Kidney tubule cell (primary cell): Measurements from ENCODE around the gene GPSM1.
A peak's percentile ranks its signal among the peaks of the same experiment; 100 is the strongest.
"Not testable (repeated sequence)": the region's sequence is repeated elsewhere in the genome, so short reads cannot be mapped to it uniquely, and the experiment has no call there.

Experiments
- DNase-seq: peaks from one replicate; pipeline ENCODE4 v3.0.0-alpha.2; 2018; ENCODE audit warnings: low spot score

The GPSM1 gene

GRCh38 chr9:136395345-136396218 lies 68.2 kb downstream of the GPSM1 start:
- DNase-seq, result no peak

- DNase-seq, result no peak
Observed at GRCh38 chr9:136396219-136396515, 68.8 kb downstream of the GPSM1 start.

GRCh38 chr9:136397643-136398042 lies 70.3 kb downstream of the GPSM1 start:
- no peak for DNase-seq

- DNase-seq, result no peak
Observed at GRCh38 chr9:136398286-136398685, 70.9 kb downstream of the GPSM1 start.

GRCh38 chr9:136399176-136400037 lies 72.1 kb downstream of the GPSM1 start:
- DNase-seq, result peak; percentile 58

GRCh38 chr9:136400038-136400834 lies 72.9 kb downstream of the GPSM1 start, which contains the start of gene SNAPC4:
TSS of gene SNAPC4 (minus strand) at chr9:136400170. CDS start at chr9:136398428, 1,742 bp downstream.
- DNase-seq, result peak; percentile 89

GRCh38 chr9:136401173-136401922 lies 74.0 kb downstream of the GPSM1 start:
- no peak for DNase-seq

- no peak for DNase-seq
Observed at GRCh38 chr9:136402067-136402466, 74.7 kb downstream of the GPSM1 start.

GRCh38 chr9:136403538-136403914 lies 76.2 kb downstream of the GPSM1 start:
- no peak for DNase-seq

GRCh38 chr9:136403915-136404800 lies 76.8 kb downstream of the GPSM1 start:
- DNase-seq, result no peak

- no peak for DNase-seq
Observed at GRCh38 chr9:136404801-136405136, 77.4 kb downstream of the GPSM1 start.

GRCh38 chr9:136405481-136405880 lies 78.1 kb downstream of the GPSM1 start:
- DNase-seq, result no peak

GRCh38 chr9:136405904-136406303 lies 78.6 kb downstream of the GPSM1 start:
- not testable (repeated sequence) for DNase-seq

- not testable (repeated sequence) for DNase-seq
Observed at GRCh38 chr9:136407061-136407460, 79.7 kb downstream of the GPSM1 start.

- no peak for DNase-seq
Observed at GRCh38 chr9:136407911-136408310, 80.6 kb downstream of the GPSM1 start.
